Mucosa of rectum (tissue), 2 donors: ENCODE results near the gene ETHE1.

Experiments used
- H3K27ac ChIP-seq, 2 donors: one replicate each; pipeline ENCODE4 v1.7.0; 2013; ENCODE audit warnings: inconsistent platforms in 2 of 2, low read depth in 2 of 2, low read length in 2 of 2
- H3K27me3 ChIP-seq, 2 donors: one replicate each; pipeline ENCODE4 v1.7.0; 2013; ENCODE audit warnings: low read length in 2 of 2; ENCODE audit not compliant: control insufficient read depth in 2 of 2, insufficient read depth in 2 of 2
- H3K36me3 ChIP-seq, 2 donors: one replicate each; pipeline ENCODE4 v1.7.0; 2013; ENCODE audit warnings: low read length in 2 of 2; ENCODE audit not compliant: control insufficient read depth in 2 of 2, insufficient read depth in 2 of 2
- H3K4me1 ChIP-seq, 2 donors: one replicate each; pipeline ENCODE4 v1.7.0; 2013; ENCODE audit warnings: low read length in 2 of 2, mild to moderate bottlenecking in 1 of 2; ENCODE audit not compliant: control insufficient read depth in 2 of 2, insufficient read depth in 2 of 2
- H3K4me3 ChIP-seq, 2 donors: one replicate each; pipeline ENCODE4 v1.7.0; 2013; ENCODE audit warnings: low read length in 2 of 2
- H3K9ac ChIP-seq, 2 donors: one replicate each; pipeline ENCODE4 v1.7.0; 2013; ENCODE audit warnings: low read length in 2 of 2, low read depth in 1 of 2, mild to moderate bottlenecking in 1 of 2
- H3K9me3 ChIP-seq, 2 donors: one replicate each; pipeline ENCODE4 v1.7.0; 2013; ENCODE audit warnings: low read length in 2 of 2; ENCODE audit not compliant: control insufficient read depth in 2 of 2
- donor health status: healthy.
- donor health status: Normal muscosa, but diverticular disease.

Gene ETHE1

GRCh38 chr19:43534816-43535761 is 8.1 kb upstream of the ETHE1 start:
- no peaks in the 10 kb centered on the region for H3K9me3 ChIP-seq
- H3K27me3 ChIP-seq: no peaks in the 10 kb centered on the region
- H3K4me3 ChIP-seq: no peak overlapping the region
- no peak overlapping the region for H3K9ac ChIP-seq
- peak overlapping the region in 1 of 2 donors; percentile 94 for H3K27ac ChIP-seq
- peaks cover 14 to 22% of the 10 kb centered on the region in 2 donors for H3K4me1 ChIP-seq
- peaks cover under 1 to 13% of the 10 kb centered on the region in 2 donors for H3K36me3 ChIP-seq

GRCh38 chr19:43534305-43534815 is 7.4 kb upstream of the ETHE1 start:
- Histone ChIP-seq H3K27ac (peak overlapping the region; percentile 93 to 94), H3K27me3 (no peaks in the 10 kb centered on the region), H3K9me3 (no peaks in the 10 kb centered on the region), H3K36me3 (peaks cover 0 to 12% of the 10 kb centered on the region in 2 donors), H3K9ac (peak overlapping the region; percentile 14 to 83), H3K4me3 (peak overlapping the region; percentile 91 to 94), H3K4me1 (peaks cover 18 to 24% of the 10 kb centered on the region in 2 donors)

- H3K4me1 ChIP-seq: peaks cover 18 to 26% of the 10 kb centered on the region in 2 donors
- H3K27ac ChIP-seq: peak overlapping the region; percentile 93 to 94
- peaks cover 0 to 11% of the 10 kb centered on the region in 2 donors for H3K36me3 ChIP-seq
- H3K4me3 ChIP-seq: peak overlapping the region; percentile 91 to 94
- no peaks in the 10 kb centered on the region for H3K27me3 ChIP-seq
- peak overlapping the region; percentile 77 to 83 for H3K9ac ChIP-seq
- no peaks in the 10 kb centered on the region for H3K9me3 ChIP-seq
Measured at GRCh38 chr19:43533546-43534304, 6.7 kb upstream of the ETHE1 start.

GRCh38 chr19:43532962-43533545 is 6.1 kb upstream of the ETHE1 start, which contains the start of gene ZNF575:
Gene ZNF575, plus strand, starts transcription at chr19:43533188. Its CDS starts 1,235 bp downstream, at chr19:43534423.
- Histone ChIP-seq H3K36me3 (peaks cover 0 to 4% of the 10 kb centered on the region in 2 donors), H3K27me3 (no peaks in the 10 kb centered on the region), H3K9ac (peak within 1 kb of the TSS; percentile 77 to 83), H3K27ac (peak within 1 kb of the TSS; percentile 93 to 94), H3K4me3 (peak within 1 kb of the TSS; percentile 91 to 94), H3K4me1 (peaks cover 18 to 26% of the 10 kb centered on the region in 2 donors), H3K9me3 (no peaks in the 10 kb centered on the region)

GRCh38 chr19:43532571-43532961 is 5.6 kb upstream of the ETHE1 start:
- Histone ChIP-seq H3K9me3 (no peaks in the 10 kb centered on the region), H3K27ac (peak overlapping the region; percentile 93 to 94), H3K27me3 (no peaks in the 10 kb centered on the region), H3K4me3 (peak overlapping the region; percentile 91 to 94), H3K9ac (peak overlapping the region; percentile 48 to 83), H3K4me1 (peaks cover 18 to 26% of the 10 kb centered on the region in 2 donors), H3K36me3 (peaks cover 0 to 4% of the 10 kb centered on the region in 2 donors)

GRCh38 chr19:43527860-43528622 is 1.0 kb upstream of the ETHE1 start:
- H3K4me3 ChIP-seq: peak overlapping the region; percentile 92 to 99

GRCh38 chr19:43525836-43526771 is 897 bp downstream of the ETHE1 start:
- H3K4me1 ChIP-seq: peaks cover 32 to 37% of the 10 kb centered on the region in 2 donors
- no peaks in the 10 kb centered on the region for H3K9me3 ChIP-seq
- no peaks in the 10 kb centered on the region for H3K27me3 ChIP-seq
- peak overlapping the region; percentile 89 to 95 for H3K27ac ChIP-seq
- peak overlapping the region; percentile 92 to 99 for H3K4me3 ChIP-seq
- peak overlapping the region; percentile 77 to 97 for H3K9ac ChIP-seq
- H3K36me3 ChIP-seq: peaks cover 10 to 16% of the 10 kb centered on the region in 2 donors

More at GRCh38 chr19:43527860-43528622, 1.0 kb upstream of the ETHE1 start:
- peaks cover under 1 to 3% of the 10 kb centered on the region in 2 donors for H3K36me3 ChIP-seq
- peak overlapping the region; percentile 89 to 95 for H3K27ac ChIP-seq
- no peaks in the 10 kb centered on the region for H3K27me3 ChIP-seq
- H3K9me3 ChIP-seq: no peaks in the 10 kb centered on the region
- peaks cover 43% of the 10 kb centered on the region in 2 donors for H3K4me1 ChIP-seq
- peak overlapping the region; percentile 24 to 48 for H3K9ac ChIP-seq

- Histone ChIP-seq H3K9ac (peak overlapping the region; percentile 77 to 97), H3K4me1 (peaks cover 28 to 37% of the 10 kb centered on the region in 2 donors), H3K36me3 (peaks cover 10 to 19% of the 10 kb centered on the region in 2 donors), H3K27ac (peak overlapping the region; percentile 89 to 95), H3K9me3 (no peaks in the 10 kb centered on the region), H3K4me3 (peak overlapping the region; percentile 92 to 99), H3K27me3 (no peaks in the 10 kb centered on the region)
Measured at GRCh38 chr19:43524922-43525835, 1.8 kb downstream of the ETHE1 start.
